GM21526 (cell line): ENCODE measurements around the gene MBNL2.

ENCODE experiments used
- ATAC-seq: cut with Tn5 transposase; IDR thresholded peaks from one replicate; pipeline ENCODE4 v1.9.1; 2021; ENCODE audit warnings: moderate library complexity; ENCODE audit not compliant: unreplicated experiment, low FRiP score

Gene MBNL2

DNA sequence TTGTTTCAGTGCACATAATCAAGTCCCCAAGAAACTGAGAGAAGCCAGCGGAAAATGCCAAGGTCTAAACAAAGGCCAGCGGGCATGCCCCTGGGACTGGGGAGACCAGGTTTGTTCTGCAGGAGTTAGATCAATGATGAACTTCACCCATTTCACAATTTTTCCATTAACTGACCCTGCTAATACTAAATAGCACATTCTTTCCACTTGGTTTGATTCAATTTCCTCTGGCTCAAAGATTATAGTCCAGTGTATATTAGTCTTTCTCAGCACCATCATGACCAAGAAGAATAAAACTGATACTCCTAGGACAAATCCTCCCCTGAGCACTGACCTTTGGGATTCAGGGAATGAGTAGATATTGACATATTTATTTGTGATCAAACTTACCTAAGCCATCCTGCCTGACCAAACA lies 66.4 kb downstream of the MBNL2 start:
- ATAC-seq: no peak

DNA sequence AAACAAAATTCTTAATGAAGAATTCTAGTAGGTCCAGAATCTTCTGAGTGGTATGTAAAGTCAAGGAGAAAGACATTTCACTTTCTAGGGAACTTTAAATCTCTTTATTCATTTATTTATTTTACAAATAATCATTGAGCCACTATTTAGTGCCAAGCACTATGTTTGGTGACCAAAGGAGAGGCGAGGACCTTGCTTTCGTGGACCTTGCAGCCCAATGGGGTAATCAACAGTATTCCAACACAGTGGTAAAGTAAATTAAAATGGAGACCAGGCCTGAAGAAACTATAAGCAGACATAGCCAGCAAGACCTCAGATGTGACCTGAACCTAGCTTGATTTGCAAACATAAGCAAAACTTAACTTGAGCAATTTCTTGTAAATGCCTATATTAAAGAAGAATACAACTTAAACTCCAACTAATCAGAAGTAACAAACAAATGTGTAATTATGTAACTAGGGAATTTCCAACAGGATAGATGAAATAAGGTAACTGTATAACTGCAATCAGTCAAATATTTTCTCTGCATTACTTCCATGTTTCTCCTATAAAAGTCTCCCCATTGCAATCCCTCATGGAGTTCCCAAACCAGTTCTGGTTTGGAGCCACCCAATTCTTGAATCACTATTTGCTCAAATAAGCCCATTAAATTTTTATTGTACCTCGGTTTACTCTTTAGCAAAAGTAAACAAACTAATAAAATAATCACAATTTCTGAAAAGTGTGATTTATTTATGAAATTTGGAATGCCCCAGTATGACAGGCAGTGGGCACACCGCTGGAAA lies 67.6 kb downstream of the MBNL2 start:
- no peak for ATAC-seq

DNA sequence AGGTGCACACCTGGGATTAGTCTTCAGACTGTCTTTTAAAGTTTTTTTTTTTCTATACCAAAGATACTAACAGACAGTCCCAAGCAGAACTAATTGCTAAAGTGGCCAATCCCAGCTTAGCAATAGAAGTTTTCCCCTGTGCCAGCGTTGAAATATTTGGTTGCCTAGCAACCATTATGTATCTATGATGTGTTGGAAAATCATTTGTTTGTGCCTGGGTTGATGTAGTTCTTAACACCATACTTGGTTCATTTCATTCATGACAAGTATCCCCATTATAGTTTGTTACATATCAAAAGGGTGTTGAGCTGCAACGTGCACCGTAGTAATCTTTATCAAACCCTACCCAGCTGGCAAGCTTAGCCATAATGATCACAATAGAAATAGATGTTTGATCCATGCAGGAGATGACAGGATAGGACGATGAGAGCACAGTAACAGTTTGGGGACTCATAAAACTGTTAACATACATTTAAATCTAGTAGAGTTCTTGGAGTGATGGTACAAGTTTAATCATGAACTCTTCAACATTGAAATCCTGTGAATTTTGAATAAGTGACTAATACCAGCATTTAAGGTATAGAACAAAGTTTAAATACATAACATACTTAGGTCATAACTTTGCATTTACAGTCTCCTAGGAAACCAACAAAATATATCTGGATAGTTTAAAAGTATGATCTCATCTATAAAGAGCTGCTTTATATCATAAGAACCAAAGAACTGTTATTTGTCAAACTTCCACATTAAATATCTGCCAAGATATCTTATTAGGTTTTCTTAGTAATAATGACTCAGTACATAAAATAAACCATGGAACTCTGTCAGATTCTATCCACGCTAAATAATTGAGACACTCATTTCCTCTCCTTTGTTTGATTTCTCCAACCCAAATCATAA lies 73.4 kb downstream of the MBNL2 start:
- ATAC-seq: no peak

DNA sequence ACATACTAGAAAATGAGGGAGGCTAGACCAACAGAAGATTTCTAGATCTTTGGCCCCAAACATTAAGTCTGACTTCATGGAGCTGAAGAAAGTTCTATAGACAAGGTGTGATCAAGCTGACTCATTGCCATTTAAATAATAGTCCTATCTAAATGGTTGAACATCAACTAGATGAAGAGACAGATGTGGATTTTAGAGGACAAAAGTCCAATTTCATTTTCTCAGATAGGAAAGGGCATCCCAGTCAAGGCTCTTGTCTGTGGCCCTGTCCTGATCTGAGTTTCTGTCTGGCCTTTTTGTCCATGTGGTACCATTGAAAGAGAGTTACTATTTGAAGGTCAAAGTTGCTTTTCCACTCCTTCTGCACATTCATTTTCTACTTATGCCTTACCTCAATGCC lies 74.6 kb downstream of the MBNL2 start:
- ATAC-seq: no peak

DNA sequence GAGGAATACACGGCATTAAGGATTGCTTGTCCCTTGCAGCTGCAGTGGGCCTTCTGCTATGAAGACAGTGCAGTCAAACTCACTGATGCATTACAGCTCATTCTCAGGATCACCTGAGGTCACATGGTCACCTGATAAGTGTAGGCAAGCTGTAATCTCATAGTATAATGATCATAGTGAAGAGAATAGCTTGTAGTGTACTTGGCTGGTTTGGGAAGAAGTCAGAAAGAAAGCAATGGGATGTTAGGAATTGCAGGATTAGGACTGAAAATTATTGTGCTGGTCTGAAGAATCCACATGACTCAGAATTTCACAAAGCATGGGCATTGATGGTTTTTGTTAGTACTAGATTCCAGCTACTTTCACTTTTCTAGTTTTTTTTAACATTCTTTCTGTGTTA lies 76.7 kb downstream of the MBNL2 start:
- ATAC-seq: no peak

- ATAC-seq: no peak
Observed at GRCh38 chr13:97300871-97301270, 78.7 kb downstream of the MBNL2 start.

DNA sequence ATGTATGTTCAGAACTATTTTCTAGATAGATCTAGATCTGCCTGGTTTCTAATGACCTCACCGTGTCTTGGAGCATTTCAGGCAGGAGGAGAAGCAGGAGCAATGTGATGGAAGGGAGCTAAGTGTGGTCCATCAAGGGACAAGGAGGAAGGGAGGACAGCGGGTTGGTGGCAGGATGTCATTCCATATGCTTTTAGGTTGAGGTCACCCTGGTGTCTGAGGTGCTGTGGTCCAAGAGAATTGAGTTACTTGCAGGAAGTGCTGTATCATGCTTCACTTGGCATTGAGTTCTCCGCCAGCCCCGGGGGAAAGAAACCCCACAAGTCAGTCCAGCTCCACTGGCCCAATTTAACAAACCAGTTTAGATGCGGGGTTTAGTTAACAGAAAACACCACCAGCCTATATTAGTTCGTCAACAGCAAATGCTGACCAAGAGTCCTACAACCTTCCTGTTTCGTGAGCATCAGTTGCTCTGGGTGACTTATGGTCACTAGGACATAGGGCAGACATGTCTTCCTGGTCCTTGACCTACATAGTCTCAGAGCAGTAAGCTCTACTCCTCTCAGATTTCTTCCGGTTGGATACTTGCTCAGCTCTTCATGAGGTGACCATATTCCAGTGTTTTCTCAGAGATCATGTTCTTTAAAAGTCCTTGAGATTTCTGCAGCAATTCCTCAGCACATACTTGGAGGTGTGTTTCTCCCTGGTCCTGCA lies 79.4 kb downstream of the MBNL2 start:
- no peak for ATAC-seq

DNA sequence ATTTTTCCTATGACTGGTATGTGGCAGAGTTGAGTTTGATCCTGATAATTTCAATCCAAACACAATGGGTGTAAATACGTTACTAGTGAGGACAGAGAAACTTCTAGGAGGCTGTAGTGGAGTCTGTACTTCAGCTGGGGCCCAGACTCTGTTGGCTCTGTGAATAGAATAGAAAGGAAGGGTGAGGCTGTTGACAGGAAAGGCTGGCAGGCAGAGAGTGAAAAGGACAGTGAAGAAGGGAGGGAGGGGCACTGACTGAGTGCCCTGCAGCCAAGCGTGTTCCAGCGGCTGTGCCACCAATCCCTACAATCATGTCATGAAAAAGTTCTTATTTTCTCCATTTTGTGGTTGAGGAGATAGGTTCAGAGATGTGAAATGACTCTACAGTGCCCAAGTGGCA lies 80.5 kb downstream of the MBNL2 start:
- no peak for ATAC-seq

GRCh38 chr13:97306106-97306505 lies 84.0 kb downstream of the MBNL2 start:
- ATAC-seq: no peak

GRCh38 chr13:97306645-97307044 lies 84.5 kb downstream of the MBNL2 start:
- ATAC-seq: no peak

- ATAC-seq: no peak
Observed at GRCh38 chr13:97307118-97307881, 85.2 kb downstream of the MBNL2 start.

- no peak for ATAC-seq
Observed at GRCh38 chr13:97307882-97308624, 85.9 kb downstream of the MBNL2 start.

DNA sequence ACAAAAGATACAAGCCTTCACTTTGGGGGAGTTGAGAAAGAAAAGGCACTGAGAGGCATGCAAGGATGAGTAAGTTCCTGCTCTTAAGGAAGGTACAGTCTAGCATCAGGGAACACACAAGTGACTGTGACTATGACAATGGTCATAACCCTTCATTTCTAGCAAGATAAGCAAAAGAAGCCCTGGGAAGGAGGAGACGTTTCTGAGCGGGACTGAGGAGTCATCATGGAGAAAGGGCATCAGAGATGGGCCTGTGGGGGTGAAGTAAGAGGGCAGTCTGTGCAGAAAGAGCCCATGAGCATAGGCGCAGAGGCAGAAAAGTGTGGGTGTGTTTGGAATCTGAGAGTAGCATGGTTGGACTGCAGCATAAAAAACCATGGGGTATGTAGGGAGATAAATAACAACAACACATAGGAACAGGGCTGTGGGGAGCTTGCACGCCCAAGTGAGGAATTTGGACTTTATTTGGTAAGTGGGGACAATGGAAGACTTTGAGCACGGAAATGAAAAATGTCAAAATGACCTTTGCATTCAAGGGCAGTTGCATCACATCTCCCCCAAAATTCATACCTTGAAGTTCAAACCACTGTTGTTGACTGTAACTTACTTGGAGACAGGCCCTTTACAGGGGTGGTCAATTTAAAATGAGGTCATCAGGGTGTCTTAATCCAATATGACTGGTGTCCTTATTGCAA lies 86.7 kb downstream of the MBNL2 start:
- no peak for ATAC-seq

DNA sequence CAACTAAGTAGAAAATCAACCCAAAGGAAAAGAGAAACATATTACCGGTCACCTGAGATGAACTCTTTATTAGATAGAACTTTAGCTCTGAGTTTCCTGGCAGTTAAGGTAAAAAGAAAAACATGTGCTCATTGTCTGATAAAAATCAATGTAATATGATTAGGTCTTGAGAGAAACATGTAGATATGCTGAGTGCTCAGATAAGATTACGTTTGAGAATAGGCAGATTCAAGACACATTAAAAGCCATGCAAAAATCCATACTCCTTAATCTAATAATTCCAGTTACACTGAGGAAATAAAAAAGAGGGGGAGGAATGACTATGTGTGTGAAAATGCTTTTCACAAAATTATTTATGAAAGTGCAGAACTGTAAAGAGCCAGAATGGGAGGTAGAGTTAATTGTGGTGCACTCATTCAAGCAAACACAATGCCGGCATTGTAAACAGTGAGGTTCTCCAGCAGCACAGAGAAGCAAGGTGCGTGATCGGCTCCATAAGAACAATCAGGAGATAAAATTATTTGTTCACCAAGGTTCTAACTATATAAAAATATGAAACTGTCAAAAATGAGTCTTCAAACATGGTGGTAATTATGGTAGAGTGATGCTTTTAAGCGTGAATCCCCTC lies 88.8 kb downstream of the MBNL2 start:
- ATAC-seq: no peak

DNA sequence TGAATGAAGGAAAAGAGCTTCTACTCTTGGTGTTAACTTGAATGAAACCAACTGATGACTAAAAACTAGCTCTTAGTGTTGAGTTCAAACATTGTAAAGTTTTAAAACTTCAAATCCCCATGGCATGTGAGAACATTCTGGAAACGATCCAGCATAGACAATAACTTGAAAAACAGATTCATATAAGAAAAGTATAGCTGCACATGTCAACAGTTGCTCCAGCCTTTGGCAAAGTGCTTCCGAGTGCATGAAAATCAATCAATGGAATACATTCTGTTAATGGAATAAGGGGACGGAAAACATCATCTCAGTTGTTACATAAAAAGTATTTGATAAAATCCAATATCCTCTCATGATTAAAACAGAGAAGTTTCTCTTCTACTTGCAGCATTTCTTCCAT lies 89.8 kb downstream of the MBNL2 start:
- no peak for ATAC-seq

DNA sequence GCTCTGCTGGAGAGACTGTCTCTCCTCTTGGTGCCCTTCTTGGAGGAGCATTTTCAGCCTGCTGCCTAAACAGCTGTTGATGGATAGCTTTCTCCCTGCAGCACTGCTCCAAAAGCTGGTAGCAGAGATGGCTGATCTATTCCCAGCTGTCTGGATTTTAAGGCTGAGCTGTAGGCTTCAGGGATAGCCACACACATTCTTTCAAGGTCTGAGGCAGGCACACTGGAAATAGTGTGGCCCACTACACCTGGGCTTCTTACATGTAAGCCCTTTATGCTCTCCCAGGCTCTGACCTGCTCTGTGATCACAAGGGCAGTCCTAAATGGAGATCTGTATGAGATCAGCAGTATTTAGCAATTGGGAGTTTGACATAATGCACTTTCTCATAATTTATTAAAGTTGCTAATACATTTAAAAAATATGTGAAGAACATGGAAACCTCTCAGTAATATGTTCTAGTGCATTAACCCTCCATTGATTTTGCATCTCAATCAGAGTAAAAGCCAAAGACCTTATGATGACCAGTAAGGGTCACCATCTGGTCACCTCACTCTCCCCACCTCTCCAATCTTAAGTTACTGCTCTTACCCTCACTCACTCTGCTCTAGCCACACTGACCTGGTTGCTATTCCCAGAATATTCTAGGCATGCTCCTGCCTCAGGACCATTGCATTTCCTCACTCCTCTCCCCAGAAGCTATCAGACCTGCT lies 91.6 kb downstream of the MBNL2 start:
- ATAC-seq: no peak

DNA sequence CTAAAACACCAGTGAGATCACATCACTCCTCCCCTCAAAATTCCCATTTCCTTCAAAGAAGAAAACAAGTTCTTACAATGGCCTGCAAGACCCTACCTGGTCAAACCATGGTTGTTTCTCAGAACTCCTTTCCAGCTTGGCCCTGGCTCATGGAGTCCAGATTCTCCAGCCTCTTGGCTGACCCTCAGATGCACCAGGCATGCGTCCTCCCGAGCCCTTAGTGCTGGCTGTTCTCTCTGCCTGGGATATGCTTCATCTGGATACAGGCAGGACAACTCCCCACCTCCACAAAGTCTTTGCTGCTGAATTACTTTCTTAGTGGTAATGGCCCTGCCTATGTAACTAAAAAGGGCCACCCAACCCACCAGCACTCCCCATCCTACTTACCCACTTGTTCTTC lies 94.3 kb downstream of the MBNL2 start:
- ATAC-seq: no peak

DNA sequence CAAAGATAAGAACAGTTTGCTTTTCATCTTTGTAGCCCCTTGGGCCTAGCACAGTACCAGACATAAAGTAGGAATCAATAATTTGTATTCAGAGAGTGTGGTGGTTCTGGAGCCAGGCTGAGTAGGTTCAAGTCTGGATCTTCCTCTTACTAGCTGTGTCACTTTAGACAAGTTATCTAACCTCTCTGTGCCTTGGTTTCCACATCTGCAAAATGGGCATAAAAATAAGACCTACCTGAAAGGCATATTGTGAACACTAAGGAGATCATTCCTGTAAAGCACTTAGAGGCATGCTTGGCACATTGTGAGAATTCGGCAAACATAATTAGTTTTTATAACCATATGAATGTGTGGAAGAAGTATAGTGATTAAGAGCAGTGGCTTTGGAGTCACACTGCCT lies 95.8 kb downstream of the MBNL2 start:
- no peak for ATAC-seq
